CD4-positive, alpha-beta T cell treated with Interleukin-15 for 1 hour (primary cell): ENCODE results near the gene C12orf56.
"Not testable (repeated sequence)": the region's sequence is repeated elsewhere in the genome, so short reads cannot be mapped to it uniquely, and the experiment has no call there.

ENCODE experiments used
- DNase-seq: peaks from one replicate; pipeline ENCODE4 v3.0.0-alpha.2; 2020

C12orf56 gene

DNA sequence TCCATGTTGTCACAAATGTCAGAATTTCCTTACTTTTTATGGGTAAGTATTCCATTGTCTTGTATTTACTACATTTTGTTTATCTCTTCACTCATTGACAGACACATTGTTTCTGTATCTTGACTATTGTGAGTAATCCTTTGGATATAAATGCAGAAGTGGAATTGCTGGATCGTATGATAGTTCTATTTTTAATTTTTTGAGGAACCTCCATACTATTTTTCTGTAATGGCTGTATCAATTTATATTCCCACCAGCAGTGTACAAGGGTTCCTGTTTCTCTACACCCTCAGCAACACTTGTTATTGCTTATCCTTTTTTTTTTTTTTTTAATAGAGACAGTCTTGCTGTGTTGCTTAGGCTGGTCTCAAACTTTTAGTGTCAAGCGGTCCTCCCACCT is 164.9 kb downstream of the C12orf56 start:
- DNase-seq, result no peak

DNA sequence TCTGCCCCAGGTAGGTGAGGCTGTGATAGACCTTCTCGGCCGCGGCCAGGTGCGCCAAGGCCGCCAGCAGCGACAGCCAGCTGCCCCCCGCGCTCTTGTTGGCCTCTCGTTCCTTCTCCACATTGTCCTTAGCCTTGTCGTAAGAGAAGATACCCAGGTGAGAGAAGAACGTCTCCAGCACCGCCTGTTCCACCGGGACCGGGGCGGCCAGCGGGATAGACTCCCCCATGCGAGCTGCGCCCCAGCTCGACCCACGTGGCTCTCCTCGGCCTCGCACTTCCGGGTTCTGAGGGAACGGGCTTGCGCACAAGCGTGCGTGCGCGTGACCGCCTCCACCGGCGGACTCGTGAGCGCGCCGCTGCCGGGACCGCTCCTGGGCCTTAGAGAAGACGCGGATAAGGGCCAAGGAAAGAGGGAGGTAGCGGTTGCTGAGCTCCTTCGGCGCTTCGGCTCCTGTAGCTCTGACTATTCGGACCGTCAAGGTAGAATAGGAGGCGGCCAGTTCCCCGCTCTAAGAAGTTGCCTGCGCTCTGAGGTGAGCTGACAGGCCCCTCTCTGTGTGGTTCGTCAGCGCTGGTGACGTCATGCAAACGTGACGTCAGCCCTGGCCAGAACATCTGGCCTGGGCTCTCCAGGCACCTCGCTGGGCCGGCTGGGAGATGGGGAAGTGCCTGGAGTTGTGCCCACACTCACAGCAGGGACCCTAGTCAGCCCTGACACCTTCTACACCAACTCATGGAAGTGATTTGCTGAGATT is 168.4 kb downstream of the C12orf56 start, which contains the start of gene KICS2:
KICS2 (minus strand) TSS at position 288 of the 757 bp plus-strand sequence; CDS start at position 229, 59 bp downstream.
- peak; percentile 91 for DNase-seq

DNA sequence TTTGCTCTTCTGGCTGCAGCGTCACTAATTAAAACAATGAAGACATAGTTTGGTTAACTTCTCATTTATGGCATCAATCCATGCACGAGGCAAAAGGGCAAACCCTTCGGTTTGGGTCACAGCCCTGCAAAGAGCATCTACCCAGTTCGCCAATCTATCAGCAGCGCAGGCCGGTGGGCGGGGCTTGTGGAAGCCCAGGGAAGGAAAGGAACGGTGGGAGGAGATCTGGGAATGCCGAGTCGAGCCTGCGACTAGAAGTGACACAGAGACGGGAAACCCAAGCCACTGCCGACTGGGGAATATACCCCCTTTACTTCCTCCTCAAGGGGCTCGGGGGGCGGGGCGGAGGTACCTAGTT is 168.9 kb downstream of the C12orf56 start:
- DNase-seq, result peak; percentile 52

DNA sequence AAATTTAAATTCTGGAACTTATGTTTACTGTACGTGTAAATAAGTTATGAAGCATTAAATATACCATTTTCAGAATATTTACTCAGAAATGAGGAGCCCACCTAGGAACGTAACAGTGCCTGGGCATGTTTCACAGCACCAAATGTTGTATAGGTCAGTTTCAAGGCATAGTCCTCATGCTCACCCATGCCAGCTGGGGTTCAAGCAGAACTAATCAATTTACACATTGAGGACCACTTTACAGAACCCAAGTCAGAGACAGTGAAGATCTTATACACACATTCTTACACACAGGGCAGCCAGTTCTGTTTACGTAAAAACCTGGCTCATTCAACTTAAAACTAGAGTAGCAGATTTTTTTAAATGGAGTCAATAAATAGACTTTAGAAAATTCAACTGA is 170.5 kb downstream of the C12orf56 start:
- no peak for DNase-seq

DNA sequence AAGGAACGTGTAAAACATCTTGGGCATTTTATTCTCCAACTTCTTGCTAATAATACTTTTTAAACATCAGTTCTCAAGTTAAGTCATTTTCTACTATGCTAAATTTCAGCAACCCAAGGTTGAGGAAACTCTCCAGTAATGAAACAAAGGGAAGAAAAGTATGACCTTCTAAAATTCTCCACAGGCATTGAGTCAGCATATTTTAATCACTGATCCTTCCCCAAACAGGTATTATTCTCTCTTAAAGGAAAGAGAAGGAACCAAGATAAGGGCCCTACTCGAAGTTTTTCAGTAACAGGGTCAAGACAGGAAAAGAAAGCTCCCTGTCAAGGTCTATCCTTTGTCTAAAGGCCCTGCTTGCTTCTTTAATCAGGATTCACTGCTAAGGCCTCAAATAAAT is 171.4 kb downstream of the C12orf56 start:
- no peak for DNase-seq

DNA sequence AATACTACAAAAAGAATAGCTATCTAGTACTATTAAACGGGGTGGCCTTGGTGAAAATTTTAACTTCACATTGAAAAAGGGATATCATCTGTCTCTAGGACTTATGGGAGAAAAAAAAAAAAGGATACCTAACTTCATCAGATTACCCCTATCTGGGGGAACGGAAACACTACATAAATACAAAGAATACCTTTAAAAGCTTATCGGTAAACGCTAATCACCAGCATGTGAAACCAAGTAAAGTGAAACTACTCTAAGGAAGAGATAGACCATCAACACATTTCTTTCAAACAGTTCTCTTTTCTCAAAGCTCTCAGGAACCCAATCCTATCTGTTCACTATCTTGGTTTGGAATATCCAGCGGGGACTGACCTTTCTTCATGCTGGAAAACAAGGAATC is 172.0 kb downstream of the C12orf56 start:
- no peak for DNase-seq

DNA sequence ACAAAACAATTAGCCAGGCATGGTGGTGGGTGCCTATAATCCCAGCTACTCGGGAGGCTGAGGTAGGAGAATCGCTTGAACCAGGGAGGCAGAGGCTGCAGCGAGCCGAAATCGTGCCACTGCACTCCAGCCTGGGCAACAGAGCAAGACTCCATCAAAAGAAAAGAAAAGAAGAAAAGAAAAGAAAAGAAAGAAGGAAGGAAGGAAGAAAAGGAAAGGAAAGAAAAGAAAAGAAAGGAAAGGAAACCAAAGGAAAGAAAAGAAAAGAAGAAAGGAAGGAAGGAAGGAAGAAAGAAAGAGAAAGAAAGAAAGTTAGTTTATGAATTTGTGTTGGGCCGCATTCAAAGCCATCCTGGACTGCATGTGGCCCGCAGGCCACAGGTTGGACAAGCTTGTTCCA is 172.9 kb downstream of the C12orf56 start:
- not testable (repeated sequence) for DNase-seq

DNA sequence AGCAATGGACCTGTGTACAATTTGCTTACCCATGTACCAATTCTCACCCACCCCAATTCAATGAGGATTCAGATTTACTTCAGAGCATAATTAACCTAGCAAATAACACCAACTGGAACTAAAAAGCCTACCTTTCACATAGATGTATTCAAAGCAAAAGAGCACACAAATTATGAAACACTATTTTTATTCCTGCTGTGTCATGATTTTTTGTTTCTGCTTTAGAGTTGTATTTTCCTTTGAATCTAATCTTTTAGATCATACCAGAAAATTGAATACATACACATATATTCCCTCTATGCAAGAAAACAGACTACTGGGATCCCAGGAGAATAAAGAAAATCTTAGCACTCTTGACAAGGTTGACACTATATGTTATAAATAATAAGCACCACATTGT is 174.3 kb downstream of the C12orf56 start:
- DNase-seq, result no peak
